ENCODE results near the gene CUZD1. TPM values are rescaled to one million over a fixed set of nuclear protein-coding genes. Genes with fewer than 3 reads are reported as not detected.
A peak's percentile ranks its signal among the peaks of the same experiment; 100 is the strongest.
"Not testable (repeated sequence)": the region's sequence is repeated elsewhere in the genome, so short reads cannot be mapped to it uniquely, and the experiment has no call there.

The CUZD1 gene
- total RNA-seq, 1 experiment from 2014 or later = 3.5 TPM

DNA sequence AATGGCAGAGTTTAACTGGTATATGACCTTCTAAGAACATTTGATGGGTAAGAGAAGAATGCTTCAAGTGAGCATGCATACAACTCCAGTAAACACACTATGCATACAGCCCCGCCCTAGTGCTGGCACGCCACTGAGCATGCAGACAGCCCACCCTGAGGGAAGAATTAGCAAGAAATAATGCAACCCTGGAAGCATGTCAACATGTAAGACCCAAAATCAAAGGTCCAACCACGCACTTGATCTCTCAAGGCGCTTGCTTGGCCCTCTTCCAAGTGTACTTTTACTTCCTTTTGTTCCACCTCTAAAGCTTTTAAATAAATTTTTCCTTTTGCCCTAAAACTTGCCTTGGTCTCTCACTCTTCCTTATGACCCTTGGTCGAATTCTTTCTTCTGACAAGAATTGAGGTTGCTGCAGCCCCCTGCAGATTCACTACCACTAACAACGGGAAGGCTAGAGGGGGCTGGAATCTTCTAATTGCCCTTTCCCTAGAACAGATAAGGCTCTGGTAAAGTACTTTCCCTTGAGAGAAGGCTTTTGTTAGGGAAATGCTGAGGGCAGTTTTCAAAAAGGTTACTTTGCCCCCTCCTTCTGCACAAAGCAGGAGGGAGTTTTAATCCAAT is 30.3 kb upstream of the CUZD1 start:
- peaks cover 29% of the 10 kb centered on the region for H3K27me3 Mint-ChIP-seq (ENCODE audit: low read depth)
- ATAC-seq = peak; percentile 82
- H3K9me3 Mint-ChIP-seq = peaks cover 6% of the 10 kb centered on the region
- H3K36me3 Mint-ChIP-seq = peaks cover 22% of the 10 kb centered on the region
- ChIA-PET POLR2A (no interaction called here), CTCF (no interaction called here)
- peak; percentile 32 for DNase-seq (ENCODE audit: low spot score)
- H3K27ac Mint-ChIP-seq = peak overlapping the region; percentile 98
- peak; percentile 46; the same call in 1 of the 2 replicates for TF ChIP-seq TEAD1 (CRISPR knock-in tag; IDR thresholded peaks at IDR 0.05)
- TF ChIP-seq, protein P1, sequence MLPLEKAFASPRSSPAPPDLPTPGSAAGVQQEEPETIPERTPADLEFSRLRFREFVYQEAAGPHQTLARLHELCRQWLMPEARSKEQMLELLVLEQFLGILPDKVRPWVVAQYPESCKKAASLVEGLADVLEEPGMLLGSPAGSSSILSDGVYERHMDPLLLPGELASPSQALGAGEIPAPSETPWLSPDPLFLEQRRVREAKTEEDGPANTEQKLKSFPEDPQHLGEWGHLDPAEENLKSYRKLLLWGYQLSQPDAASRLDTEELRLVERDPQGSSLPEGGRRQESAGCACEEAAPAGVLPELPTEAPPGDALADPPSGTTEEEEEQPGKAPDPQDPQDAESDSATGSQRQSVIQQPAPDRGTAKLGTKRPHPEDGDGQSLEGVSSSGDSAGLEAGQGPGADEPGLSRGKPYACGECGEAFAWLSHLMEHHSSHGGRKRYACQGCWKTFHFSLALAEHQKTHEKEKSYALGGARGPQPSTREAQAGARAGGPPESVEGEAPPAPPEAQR (CRISPR knock-in tag; IDR thresholded peaks at IDR 0.05) = 0 out of 2 replicates have a peak, but pooled peaks have one; percentile 4
- TF ChIP-seq, protein P2, sequence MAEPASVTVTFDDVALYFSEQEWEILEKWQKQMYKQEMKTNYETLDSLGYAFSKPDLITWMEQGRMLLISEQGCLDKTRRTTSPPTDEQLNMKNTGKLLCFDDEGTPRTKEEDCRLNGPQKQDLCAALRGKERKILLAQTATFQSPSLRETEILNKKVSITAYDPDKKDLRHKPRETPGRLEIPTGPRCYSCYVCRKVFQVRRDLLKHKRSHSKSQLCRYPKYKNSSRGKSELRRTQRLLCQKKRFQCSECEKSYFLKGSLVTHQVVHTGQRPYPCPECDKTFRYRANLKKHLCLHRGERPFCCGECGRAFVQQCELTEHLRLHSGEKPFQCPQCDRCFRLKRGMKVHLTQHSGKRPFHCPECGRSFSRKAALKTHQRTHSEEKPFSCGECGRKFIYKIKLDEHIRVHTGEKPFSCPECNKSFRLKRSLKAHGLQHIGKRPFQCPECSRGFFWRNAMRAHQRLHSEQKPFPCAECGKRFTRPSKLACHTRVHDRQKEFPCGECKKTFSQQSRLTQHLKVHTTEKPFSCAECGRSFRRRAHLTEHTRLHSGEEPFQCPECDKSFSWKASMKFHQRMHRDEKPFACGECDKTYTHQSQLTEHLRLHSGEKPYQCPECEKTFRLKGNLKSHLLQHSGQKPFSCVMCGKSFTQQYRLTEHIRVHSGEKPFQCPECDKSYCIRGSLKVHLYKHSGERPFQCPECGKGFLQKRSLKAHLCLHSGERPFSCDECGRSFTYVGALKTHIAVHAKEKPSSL (CRISPR knock-in tag; conservative IDR thresholded peaks at IDR 0.05) = no peak
- TF ChIP-seq ETV6 (CRISPR knock-in tag; IDR thresholded peaks at IDR 0.05) = peak; percentile 18; the same call in 1 of the 2 replicates
- peaks cover 74% of the 10 kb centered on the region for H3K4me1 Mint-ChIP-seq
- peak overlapping the region; percentile 77 for H3K4me3 Mint-ChIP-seq

DNA sequence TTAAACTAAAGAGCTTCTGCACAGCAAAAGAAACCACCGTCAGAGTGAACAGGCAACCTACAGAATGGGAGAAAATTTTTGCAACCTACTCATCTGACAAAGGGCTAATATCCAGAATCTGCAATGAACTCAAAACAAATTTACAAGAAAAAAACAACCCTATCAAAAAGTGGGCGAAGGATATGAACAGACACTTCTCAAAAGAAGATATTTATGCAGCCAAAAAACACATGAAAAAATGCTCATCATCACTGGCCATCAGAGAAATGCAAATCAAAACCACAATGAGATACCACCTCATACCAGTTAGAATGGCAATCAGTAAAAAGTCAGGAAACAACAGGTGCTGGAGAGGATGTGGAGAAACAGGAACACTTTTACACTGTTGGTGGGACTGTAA is 26.3 kb upstream of the CUZD1 start:
- CTCF ChIA-PET; H3K4me3 Mint-ChIP-seq; DNase-seq (ENCODE audit: low spot score); POLR2A ChIA-PET; H3K27ac Mint-ChIP-seq; H3K27me3 Mint-ChIP-seq (ENCODE audit: low read depth); ATAC-seq: not testable (repeated sequence)
- peaks cover 38% of the 10 kb centered on the region for H3K4me1 Mint-ChIP-seq
- peaks cover 39% of the 10 kb centered on the region for H3K9me3 Mint-ChIP-seq
- peaks cover 49% of the 10 kb centered on the region for H3K36me3 Mint-ChIP-seq

DNA sequence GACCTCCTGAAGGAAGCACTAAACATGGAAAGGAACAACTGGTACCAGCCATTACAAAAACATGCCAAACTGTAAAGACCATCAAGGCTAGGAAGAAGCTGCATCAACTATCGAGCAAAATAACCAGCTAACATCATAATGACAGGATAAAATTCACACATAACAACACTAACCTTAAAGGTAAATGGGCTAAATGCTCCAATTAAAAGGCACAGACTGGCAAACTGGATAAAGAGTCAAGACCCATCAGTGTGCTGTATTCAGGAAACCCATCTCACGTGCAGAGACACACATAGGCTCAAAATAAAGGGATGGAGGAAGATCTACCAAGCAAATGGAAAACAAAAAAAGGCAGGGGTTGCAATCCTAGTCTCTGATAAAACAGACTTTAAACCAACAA is 23.1 kb upstream of the CUZD1 start:
- not testable (repeated sequence) for H3K27me3 Mint-ChIP-seq (ENCODE audit: low read depth)

DNA sequence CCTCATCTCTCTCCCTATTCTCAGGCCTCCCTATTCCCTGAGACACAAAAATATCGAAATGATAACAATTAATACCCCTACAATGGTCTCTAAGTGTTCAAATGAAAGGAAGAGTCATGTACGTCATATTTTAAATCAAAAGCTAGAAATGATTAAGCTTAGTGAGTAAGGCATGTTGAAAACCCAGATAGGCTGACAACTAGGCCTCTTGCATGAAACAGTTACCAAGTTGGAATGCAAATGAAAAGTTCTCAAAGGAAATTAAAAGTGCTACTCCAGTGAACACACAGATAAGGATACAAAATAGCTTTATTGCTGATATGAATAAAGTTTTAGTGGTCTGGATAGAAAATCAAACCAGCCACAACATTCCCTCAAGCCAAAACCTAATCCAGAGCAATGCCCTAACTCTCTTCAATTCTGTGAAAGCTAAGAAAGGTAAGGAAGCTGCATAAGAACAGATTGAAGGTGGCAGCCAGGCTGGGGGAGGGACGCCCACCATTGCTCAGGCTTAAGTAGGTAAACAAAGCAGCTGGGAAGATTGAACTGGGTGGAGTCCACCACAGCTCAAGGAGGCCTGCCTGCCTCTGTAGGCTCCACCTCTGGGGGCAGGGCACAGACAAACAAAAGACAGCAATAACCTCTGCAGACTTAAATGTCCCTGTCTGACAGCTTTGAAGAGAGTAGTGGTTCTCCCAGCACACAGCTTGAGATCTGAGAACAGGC is 21.3 kb upstream of the CUZD1 start:
- H3K4me3 Mint-ChIP-seq; CTCF ChIA-PET; H3K27ac Mint-ChIP-seq; DNase-seq (ENCODE audit: low spot score); POLR2A ChIA-PET; H3K4me1 Mint-ChIP-seq; ATAC-seq; H3K27me3 Mint-ChIP-seq (ENCODE audit: low read depth): not testable (repeated sequence)
- Mint-ChIP-seq H3K36me3 (peaks cover 52% of the 10 kb centered on the region), H3K9me3 (peaks cover 43% of the 10 kb centered on the region)

More for the DNA sequence above, 23.1 kb upstream of the CUZD1 start:
- Mint-ChIP-seq H3K9me3 (peaks cover 48% of the 10 kb centered on the region), H3K36me3 (peaks cover 57% of the 10 kb centered on the region)
- H3K4me3 Mint-ChIP-seq; H3K4me1 Mint-ChIP-seq; CTCF ChIA-PET; DNase-seq (ENCODE audit: low spot score); ATAC-seq; POLR2A ChIA-PET; H3K27ac Mint-ChIP-seq: not testable (repeated sequence)

DNA sequence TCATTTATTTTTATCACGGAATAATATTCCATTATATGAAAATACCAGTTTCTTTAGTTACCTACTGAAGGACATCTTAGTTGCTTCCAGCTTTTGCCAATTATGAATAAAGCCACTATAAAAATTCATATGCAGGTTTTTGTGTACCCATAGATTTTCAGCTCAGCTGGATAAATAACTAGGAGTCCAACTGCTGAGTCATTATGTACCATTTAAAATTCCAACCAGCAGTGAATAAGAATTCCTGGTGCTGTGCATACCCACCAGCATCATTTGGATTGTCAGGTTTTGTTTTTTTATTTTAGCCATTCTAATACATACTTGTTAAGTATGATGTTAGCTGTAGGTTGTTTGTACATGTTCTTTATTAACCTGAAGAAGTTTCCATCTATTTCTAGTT is 19.2 kb upstream of the CUZD1 start:
- ChIA-PET POLR2A (no interaction called here), CTCF (no interaction called here)
- no peak for TF ChIP-seq NFATC4 (CRISPR knock-in tag; IDR thresholded peaks at IDR 0.05)
- TF ChIP-seq, protein P3, sequence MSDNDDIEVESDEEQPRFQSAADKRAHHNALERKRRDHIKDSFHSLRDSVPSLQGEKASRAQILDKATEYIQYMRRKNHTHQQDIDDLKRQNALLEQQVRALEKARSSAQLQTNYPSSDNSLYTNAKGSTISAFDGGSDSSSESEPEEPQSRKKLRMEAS (CRISPR knock-in tag; IDR thresholded peaks at IDR 0.05) = no peak
- no peak for TF ChIP-seq ATF1 (CRISPR knock-in tag; IDR thresholded peaks at IDR 0.05)
- no peak for TF ChIP-seq RELA (CRISPR knock-in tag; IDR thresholded peaks at IDR 0.05; ENCODE audit: borderline replicate concordance)
- TF ChIP-seq, protein P4, sequence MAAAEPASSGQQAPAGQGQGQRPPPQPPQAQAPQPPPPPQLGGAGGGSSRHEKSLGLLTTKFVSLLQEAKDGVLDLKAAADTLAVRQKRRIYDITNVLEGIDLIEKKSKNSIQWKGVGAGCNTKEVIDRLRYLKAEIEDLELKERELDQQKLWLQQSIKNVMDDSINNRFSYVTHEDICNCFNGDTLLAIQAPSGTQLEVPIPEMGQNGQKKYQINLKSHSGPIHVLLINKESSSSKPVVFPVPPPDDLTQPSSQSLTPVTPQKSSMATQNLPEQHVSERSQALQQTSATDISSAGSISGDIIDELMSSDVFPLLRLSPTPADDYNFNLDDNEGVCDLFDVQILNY (CRISPR knock-in tag; IDR thresholded peaks at IDR 0.05) = no peak
- TF ChIP-seq SMAD3 (CRISPR knock-in tag; IDR thresholded peaks at IDR 0.05; ENCODE audit: borderline replicate concordance) = no peak
- TF ChIP-seq ZNF138 (CRISPR knock-in tag; conservative IDR thresholded peaks at IDR 0.05) = no peak
- no peak for TF ChIP-seq FOXP1 (CRISPR knock-in tag; IDR thresholded peaks at IDR 0.05; ENCODE audit: borderline replicate concordance)
- TF ChIP-seq SMAD4 (CRISPR knock-in tag; IDR thresholded peaks at IDR 0.05) = no peak
- no peak for TF ChIP-seq NFE2L1 (CRISPR knock-in tag; IDR thresholded peaks at IDR 0.05)
- TF ChIP-seq, protein P5, sequence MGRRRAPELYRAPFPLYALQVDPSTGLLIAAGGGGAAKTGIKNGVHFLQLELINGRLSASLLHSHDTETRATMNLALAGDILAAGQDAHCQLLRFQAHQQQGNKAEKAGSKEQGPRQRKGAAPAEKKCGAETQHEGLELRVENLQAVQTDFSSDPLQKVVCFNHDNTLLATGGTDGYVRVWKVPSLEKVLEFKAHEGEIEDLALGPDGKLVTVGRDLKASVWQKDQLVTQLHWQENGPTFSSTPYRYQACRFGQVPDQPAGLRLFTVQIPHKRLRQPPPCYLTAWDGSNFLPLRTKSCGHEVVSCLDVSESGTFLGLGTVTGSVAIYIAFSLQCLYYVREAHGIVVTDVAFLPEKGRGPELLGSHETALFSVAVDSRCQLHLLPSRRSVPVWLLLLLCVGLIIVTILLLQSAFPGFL (CRISPR knock-in tag; IDR thresholded peaks at IDR 0.05; ENCODE audit: borderline replicate concordance) = no peak
- TF ChIP-seq, protein P1 (CRISPR knock-in tag; IDR thresholded peaks at IDR 0.05) = no peak
- no peak for TF ChIP-seq ELF4 (CRISPR knock-in tag; IDR thresholded peaks at IDR 0.05; ENCODE audit: low read depth)
- TF ChIP-seq KAT7 (CRISPR knock-in tag; IDR thresholded peaks at IDR 0.05; ENCODE audit: borderline replicate concordance) = no peak

More for the DNA sequence above, 19.2 kb upstream of the CUZD1 start:
- no peak overlapping the region for H3K27ac Mint-ChIP-seq
- peaks cover 6% of the 10 kb centered on the region for H3K4me1 Mint-ChIP-seq
- ATAC-seq = no peak
- peaks cover 34% of the 10 kb centered on the region for H3K9me3 Mint-ChIP-seq
- H3K4me3 Mint-ChIP-seq = no peak overlapping the region
- peaks cover 4% of the 10 kb centered on the region for H3K27me3 Mint-ChIP-seq (ENCODE audit: low read depth)
- no peak for DNase-seq (ENCODE audit: low spot score)
- peaks cover 38% of the 10 kb centered on the region for H3K36me3 Mint-ChIP-seq

Measured in WTC11 (cell line).